HG03095 (cell line): ENCODE measurements around the gene TGFBRAP1.
"Not testable (repeated sequence)": the region's sequence is repeated elsewhere in the genome, so short reads cannot be mapped to it uniquely, and the experiment has no call there.

Source experiments
- ATAC-seq: cut with Tn5 transposase; IDR thresholded peaks from one replicate; pipeline ENCODE4 v1.9.1; 2021; ENCODE audit warnings: moderate library complexity; ENCODE audit not compliant: unreplicated experiment

Gene TGFBRAP1

GRCh38 chr2:105278654-105279053 is 50.9 kb downstream of the TGFBRAP1 start:
- no peak for ATAC-seq

DNA sequence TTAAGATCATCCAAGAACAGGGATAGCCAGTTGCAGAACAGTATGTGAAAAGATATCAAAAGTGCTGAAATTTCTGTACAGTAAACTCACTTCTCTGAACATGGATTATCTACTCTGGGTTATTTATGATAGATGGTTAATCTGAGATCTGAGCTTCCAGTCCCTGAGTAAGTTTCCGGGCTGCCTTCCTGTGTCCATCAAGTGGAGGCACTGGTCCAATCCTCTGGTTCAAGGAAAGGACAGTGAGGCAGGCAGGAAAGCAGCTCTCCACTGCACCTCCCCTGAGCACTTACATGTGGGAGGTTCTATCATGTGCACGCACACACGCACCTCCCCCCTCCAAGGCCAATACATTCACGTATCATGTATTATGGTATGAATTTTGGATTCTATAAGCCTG is 55.5 kb downstream of the TGFBRAP1 start:
- no peak for ATAC-seq

DNA sequence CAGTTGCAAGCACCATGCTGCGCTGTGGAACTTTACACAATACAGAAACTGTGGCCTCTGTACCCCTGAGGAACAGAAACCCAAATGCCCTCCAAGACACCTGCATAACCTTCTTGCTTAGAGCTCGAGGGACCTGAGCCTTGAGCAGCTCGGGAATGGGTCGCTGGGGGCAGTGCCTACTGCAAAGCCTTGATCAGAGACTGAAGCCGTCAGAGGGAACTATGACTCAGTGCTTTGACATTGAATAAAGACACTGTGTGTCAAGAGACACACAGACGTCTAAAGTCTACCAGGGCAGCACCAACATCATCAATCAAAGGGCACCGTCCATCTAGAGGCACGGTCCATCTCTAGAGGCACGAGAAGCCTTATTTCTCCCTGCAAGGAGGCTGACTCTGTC is 57.4 kb downstream of the TGFBRAP1 start:
- no peak for ATAC-seq

DNA sequence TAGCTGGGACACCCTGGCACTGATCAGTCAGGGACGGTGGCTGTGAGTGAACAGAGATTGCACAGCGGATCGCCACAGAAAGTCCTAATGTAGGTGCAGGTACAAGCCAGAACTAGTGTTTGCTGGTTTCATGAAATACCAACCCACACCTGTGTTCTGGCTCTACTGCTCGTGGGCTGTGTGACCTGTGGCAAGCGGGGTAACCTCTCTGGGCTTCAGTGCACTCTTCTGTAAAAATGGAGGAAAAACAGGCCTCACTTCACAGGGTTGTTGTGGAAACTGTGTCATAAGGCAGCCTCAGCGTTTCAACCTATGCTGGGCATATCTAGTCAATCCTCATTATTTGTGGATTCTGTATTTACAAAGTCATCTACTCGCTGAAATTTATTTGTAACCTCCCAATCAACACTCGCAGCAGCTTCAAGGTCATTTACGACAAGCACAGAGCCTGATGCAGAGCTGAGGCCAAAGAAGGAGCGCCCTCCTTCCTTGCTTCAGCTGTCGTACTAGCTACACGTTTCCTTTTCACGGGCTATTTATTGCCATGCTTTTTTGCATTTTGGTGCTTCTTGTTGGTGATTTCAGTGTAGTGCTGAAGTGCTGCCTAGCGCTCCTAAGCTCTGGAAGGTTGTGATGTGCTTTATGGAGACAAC is 58.0 kb downstream of the TGFBRAP1 start:
- no peak for ATAC-seq

- no peak for ATAC-seq
Observed at GRCh38 chr2:105269426-105269825, 60.1 kb downstream of the TGFBRAP1 start.

GRCh38 chr2:105262651-105263091 is 66.9 kb downstream of the TGFBRAP1 start:
- ATAC-seq: no peak

DNA sequence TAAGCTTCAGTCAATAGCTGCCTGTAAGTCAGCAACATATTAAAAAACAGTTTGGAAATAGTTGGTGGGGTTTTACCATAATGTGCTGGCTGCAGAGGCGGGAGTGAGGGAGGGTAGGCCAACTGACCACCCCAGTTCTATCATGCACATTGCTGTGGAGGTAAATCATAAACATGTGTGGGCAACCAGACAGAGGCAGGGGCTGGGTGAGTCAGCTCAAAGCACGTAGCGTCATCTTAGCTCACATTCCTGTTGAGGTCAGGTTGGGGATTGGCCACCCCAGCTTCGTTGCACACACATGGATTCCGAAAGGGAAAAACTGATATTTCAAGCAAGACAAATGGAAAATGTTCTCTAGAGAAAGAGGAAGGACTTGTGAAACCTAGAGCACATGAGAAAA is 68.5 kb downstream of the TGFBRAP1 start:
- no peak for ATAC-seq

DNA sequence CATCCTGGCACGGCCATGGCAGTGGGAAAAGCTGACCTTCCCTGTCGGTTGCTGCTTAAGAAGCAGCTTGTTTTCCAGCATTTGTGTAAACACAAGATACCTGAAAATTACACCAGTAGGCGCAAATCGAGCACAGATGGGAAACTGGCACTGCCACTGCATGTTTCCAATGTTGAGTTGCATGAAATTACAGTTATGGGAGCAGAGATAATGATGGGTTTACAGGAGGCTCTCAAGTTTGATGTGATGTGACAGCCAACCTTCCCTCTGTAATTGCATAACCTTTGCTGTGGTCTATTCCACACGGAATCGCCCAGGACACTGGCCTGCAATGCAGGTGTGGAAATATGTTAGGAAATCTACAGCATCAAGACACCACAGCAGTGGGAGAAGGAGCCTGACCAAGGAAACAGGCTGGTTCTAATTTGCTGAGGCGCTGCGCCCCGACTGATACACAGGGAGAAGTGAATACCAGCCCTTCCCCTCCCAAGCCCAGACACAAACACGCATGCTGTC is 70.6 kb downstream of the TGFBRAP1 start:
- no peak for ATAC-seq

GRCh38 chr2:105257981-105258380 is 71.6 kb downstream of the TGFBRAP1 start:
- ATAC-seq: no peak

DNA sequence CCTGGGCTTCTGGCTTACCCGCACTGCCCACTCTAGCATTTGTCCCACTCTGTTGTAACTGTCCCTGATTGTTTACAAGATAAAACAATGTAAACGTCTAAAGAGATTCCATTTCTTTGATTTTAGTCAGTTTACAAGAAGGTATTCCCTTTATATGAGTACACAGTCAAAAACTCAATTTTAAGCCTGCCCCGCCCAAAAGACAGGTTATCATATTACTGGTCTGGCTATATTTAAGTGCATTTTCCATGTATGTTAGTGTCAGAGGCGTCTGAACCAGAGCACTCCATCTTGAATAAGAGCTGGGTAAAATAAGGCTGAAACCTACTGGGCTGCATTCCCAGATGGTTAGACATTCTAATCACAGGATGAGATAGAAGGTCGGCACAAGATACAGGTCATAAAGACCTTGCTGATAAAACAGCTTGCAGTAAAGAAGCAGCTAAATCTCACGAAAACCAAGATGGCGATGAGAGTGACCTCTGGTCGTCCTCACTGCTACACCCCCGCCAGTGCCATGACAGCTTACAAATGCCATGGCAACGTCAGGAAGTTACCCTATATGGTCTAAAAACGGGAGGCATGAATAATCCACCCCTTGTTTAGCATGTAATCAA is 73.0 kb downstream of the TGFBRAP1 start:
- no peak for ATAC-seq

DNA sequence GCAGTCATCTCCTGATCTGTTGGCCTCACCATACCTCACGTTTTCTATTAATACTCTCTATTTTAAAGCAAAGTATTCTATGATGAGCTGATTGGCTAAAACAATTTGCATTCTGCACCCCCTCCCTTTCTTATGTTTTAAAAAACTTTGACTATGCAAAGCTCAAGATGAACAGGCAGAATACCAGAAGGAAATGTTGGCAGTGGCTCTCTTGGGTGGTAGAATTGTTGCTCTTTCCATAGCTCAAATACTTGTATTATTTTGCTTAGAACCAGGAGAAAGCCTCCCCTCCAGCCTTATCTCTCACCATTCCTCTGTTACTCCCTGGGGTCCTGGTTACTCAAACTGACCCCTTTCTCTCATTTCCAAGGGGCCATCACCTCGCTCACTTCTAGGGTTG is 73.6 kb downstream of the TGFBRAP1 start:
- ATAC-seq: no peak

DNA sequence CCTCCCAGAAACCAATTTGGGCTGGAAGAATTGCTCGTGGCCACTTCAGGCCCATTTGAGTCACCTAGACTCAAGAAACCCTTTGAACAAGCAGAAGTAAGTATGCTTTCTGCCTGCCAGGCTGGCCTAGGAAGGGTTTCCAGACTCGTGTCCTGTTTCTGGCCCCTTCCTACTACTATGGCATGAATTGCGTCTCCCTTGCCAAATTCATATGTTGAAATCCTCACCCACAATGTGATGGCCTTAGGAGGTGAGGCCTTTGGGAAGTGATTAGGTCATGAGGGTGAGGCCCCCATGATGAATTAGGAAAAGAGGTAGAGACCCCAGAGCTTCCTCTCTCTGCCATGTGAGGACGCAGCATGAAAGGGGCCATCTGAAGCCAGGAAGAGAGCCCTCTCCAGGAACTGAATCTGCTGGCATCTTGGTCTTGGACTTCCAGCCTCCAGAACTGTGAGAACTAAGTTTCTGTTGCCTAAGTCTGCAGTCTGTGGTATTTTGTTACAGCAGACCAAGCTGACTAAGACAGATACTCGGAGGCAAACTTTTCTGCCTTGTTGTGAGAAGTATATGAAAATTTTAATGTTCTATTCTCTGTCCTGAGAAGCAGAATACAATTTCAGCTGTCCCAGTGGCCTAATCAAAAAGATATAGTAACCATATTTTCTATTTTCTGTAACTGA is 74.9 kb downstream of the TGFBRAP1 start:
- no peak for ATAC-seq

- ATAC-seq: no peak
Observed at GRCh38 chr2:105252271-105252670, 77.3 kb downstream of the TGFBRAP1 start.

DNA sequence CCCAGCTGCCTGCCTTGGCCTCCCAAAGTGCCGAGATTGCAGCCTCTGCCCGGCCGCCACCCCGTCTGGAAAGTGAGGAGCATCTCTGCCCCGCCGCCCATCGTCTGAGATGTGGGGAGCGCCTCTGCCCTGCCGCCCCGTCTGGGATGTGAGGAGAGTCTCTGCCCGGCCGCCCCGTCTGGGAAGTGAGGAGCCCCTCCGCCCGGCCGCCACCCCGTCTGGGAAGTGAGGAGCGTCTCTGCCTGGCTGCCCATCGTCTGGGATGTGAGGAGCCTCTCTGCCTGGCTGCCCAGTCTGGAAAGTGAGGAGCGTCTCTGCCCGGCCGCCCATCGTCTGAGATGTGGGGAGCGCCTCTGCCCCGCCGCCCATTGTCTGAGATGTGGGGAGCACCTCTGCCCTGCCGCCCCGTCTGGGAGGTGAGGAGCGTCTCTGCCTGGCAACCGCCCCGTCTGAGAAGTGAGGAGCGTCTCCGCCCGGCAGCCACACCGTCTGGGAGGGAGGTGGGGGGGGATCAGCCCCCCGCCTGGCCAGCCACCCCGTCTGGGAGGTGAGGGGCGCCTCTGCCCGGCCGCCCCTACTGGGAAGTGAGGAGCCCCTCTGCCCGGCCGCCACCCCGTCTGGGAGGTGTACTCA is 78.4 kb downstream of the TGFBRAP1 start:
- ATAC-seq: not testable (repeated sequence)

DNA sequence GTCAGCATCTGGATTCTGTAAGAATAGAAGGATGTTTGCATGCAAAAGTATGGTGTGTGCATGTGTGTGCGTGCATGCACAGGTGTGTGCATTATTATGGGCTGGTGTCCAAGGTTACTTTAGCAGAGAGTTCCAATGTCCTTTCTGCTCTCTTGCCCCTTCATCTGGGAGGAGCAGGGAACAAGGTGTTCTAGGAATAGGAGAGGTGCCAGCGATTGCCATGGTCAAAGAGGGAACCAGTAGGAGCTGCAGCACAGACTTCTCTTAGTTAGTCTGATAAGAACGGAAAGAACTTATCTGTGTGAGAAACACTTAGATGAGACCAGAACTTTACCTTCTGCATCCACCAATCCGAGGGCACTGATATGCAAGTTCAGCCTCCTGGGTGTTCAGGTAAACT is 79.6 kb downstream of the TGFBRAP1 start:
- ATAC-seq: no peak

- no peak for ATAC-seq
Observed at GRCh38 chr2:105249181-105249580, 80.4 kb downstream of the TGFBRAP1 start.

DNA sequence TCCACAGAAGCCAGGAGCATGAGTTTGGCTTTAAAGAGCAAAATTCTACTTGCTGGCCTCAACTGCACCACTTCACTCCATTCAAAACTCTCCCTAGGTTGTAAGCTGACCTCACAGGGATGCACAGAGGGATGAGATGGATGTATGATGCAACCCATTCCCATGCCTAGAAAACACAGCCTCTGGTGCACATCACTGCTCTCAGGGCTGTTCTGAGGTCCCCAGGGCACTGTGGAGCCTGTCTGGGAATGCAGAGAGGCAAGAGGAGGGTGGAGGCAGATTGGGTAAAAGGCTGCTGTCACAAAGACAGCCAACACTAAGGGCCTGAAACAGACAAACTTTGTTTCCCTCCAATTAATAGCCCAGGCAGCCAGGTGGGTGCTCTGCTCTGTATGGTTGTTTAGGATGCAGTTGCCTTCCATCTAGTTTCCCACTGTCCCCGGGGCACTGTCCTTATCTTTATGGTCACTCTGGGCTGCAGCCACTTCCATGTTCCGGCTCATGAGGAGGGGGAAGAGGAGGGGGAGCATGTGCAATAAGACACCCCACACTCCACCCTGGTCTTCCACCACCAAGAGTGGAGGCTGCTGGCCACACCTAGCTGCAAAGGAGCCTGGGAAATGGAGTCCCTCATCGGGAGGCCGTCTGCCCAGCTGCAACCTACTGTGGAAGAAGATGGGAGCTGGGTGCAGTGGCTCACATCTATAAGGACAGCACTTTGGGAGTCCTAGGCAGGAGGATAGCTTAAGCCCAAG is 81.0 kb downstream of the TGFBRAP1 start:
- no peak for ATAC-seq

DNA sequence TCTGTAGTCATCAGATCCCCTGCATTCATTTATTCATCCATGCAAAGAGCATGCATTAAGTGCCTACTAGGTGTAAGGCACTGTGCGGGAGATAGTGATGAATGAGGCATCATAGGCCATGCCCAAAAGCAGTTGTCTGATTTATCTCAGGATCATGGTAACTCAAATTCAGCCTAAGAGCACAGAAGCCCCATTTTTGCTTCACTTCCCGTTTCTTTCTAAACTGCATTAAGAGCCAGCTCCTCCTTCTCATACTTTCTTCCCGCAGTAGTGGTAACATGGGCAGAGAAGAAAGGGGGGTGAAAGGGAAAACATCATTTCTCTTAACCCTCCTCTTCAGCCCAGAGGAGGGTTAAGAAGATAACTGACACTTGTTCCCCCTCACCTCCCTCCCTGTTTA is 85.1 kb downstream of the TGFBRAP1 start:
- no peak for ATAC-seq

DNA sequence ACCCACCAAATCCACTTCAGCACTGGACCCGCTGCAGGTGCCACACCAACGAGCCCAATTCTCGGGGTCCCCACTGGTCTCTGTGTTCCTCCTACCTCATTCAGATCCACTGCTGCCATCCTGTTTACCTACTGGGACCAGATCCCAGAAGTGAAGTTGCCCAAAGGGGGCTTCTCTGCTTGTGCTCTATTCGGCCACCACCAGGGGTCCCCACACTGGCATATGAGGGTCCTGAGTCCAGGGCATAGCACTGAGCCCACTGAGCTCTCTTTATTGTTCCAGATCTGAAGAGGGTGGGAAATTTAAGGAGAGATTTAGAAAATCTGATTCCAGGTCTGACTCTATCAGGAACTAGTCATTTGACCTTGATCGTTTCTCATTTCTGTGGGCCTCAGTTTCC is 85.6 kb downstream of the TGFBRAP1 start:
- no peak for ATAC-seq

GRCh38 chr2:105242286-105242993 is 87.1 kb downstream of the TGFBRAP1 start:
- no peak for ATAC-seq
